Amniotic stem cell (primary cell): ENCODE data around the gene UPK2.
"Not testable (repeated sequence)": the region's sequence is repeated elsewhere in the genome, so short reads cannot be mapped to it uniquely, and the experiment has no call there.

Experiments
- DNase-seq: peaks from one replicate; lab custom pipeline; 2025; lab: John Stamatoyannopoulos, UW

The UPK2 gene

GRCh38 chr11:118938491-118939403 lies 17.4 kb upstream of the UPK2 start:
- DNase-seq, result no peak

- no peak for DNase-seq
Observed at GRCh38 chr11:118939404-118939915, 16.6 kb upstream of the UPK2 start.

GRCh38 chr11:118939953-118940598 lies 16.0 kb upstream of the UPK2 start:
- no peak for DNase-seq

- no peak for DNase-seq
Observed at GRCh38 chr11:118947091-118947490, 9.0 kb upstream of the UPK2 start.

GRCh38 chr11:118948000-118948399 lies 8.1 kb upstream of the UPK2 start:
- DNase-seq, result no peak

GRCh38 chr11:118953265-118953664 lies 2.8 kb upstream of the UPK2 start:
- DNase-seq, result no peak

GRCh38 chr11:118953976-118954375 lies 2.1 kb upstream of the UPK2 start:
- DNase-seq, result not testable (repeated sequence)

- DNase-seq, result no peak
Observed at GRCh38 chr11:118956847-118957469, 860 bp downstream of the UPK2 start.

GRCh38 chr11:118957549-118957948 lies 1.5 kb downstream of the UPK2 start:
- no peak for DNase-seq

- DNase-seq, result no peak
Observed at GRCh38 chr11:118957968-118958367, 1.9 kb downstream of the UPK2 start.

GRCh38 chr11:118958577-118958976 lies 2.5 kb downstream of the UPK2 start:
- DNase-seq, result no peak

- DNase-seq, result no peak
Observed at GRCh38 chr11:118961189-118961588, 5.1 kb downstream of the UPK2 start.

- no peak for DNase-seq
Observed at GRCh38 chr11:118961591-118961990, 5.5 kb downstream of the UPK2 start.

GRCh38 chr11:118969508-118969907 lies 13.4 kb downstream of the UPK2 start:
- not testable (repeated sequence) for DNase-seq

- DNase-seq, result no peak
Observed at GRCh38 chr11:118971646-118972045, 15.5 kb downstream of the UPK2 start, which contains the start of gene FOXR1. Gene FOXR1, plus strand, starts transcription at chr11:118971761. Its CDS starts 171 bp downstream, at chr11:118971932.

- no peak for DNase-seq
Observed at GRCh38 chr11:118973985-118974384, 17.9 kb downstream of the UPK2 start.

- no peak for DNase-seq
Observed at GRCh38 chr11:118975771-118976709, 19.9 kb downstream of the UPK2 start.

- no peak for DNase-seq
Observed at GRCh38 chr11:118979434-118979833, 23.3 kb downstream of the UPK2 start.

- no peak for DNase-seq
Observed at GRCh38 chr11:118980191-118980881, 24.2 kb downstream of the UPK2 start.

- not testable (repeated sequence) for DNase-seq
Observed at GRCh38 chr11:118984337-118984736, 28.2 kb downstream of the UPK2 start.

- no peak for DNase-seq
Observed at GRCh38 chr11:118984825-118985224, 28.7 kb downstream of the UPK2 start.
